Liver (tissue), 9 donors: ENCODE measurements around the gene AIDA. TPM values are rescaled to one million over a fixed set of nuclear protein-coding genes. Genes with fewer than 3 reads are reported as not detected.

Experiments used
- DNase-seq: peaks from one replicate; pipeline ENCODE4 v3.0.0-alpha.2; 2017; ENCODE audit warnings: low spot score
- H3K27ac ChIP-seq, 2 donors: one replicate each; pipeline ENCODE4 v1.7.0; 2013; ENCODE audit warnings: inconsistent platforms in 2 of 2, low read length in 2 of 2, control low read depth in 1 of 2, low read depth in 1 of 2, mild to moderate bottlenecking in 1 of 2
- H3K27me3 ChIP-seq, 4 donors: one replicate each; pipeline versions ENCODE4 v1.6.1 to v1.7.0; 2013; ENCODE audit warnings: low read length in 3 of 4, inconsistent platforms in 1 of 4, mild to moderate bottlenecking in 1 of 4, moderate library complexity in 1 of 4; ENCODE audit not compliant: control insufficient read depth in 4 of 4, insufficient read depth in 4 of 4
- H3K36me3 ChIP-seq, 4 donors: one replicate each; pipeline versions ENCODE4 v1.6.1 to v1.7.0; 2013; ENCODE audit warnings: low read length in 3 of 4, mild to moderate bottlenecking in 3 of 4, low read depth in 1 of 4, moderate library complexity in 1 of 4; ENCODE audit not compliant: control insufficient read depth in 4 of 4, insufficient read depth in 3 of 4
- H3K4me1 ChIP-seq, 4 donors: one replicate each; pipeline versions ENCODE4 v1.6.1 to v1.7.0; 2013; ENCODE audit warnings: low read length in 3 of 4, mild to moderate bottlenecking in 3 of 4, moderate library complexity in 1 of 4; ENCODE audit not compliant: control insufficient read depth in 4 of 4, insufficient read depth in 4 of 4
- H3K4me3 ChIP-seq, 3 donors: one replicate each; pipeline versions ENCODE4 v1.6.1 to v1.7.0; 2013; ENCODE audit warnings: low read length in 3 of 3, control low read depth in 1 of 3, low read depth in 1 of 3, mild to moderate bottlenecking in 1 of 3
- H3K9ac ChIP-seq, 2 donors: one replicate each; pipeline ENCODE4 v1.7.0; 2013; ENCODE audit warnings: low read length in 2 of 2, mild to moderate bottlenecking in 2 of 2, moderate library complexity in 2 of 2, control low read depth in 1 of 2, low read depth in 1 of 2
- H3K9me3 ChIP-seq, 4 donors: one replicate each; pipeline versions ENCODE4 v1.6.1 to v1.7.0; 2013; ENCODE audit warnings: low read length in 3 of 4; ENCODE audit not compliant: control insufficient read depth in 4 of 4
- EGR1 ChIP-seq, 2 donors: IDR thresholded peaks; 2 replicates each; pipeline ENCODE4 v1.6.1; 2016 to 2018; ENCODE audit warnings: antibody characterized with exemption in 2 of 2, low read depth in 2 of 2
- FOXA1 ChIP-seq: IDR thresholded peaks from 2 replicates; pipeline ENCODE4 v1.6.1; 2016; ENCODE audit warnings: antibody characterized with exemption
- FOXA2 ChIP-seq: IDR thresholded peaks from 2 replicates; pipeline ENCODE4 v1.6.1; 2016; ENCODE audit warnings: antibody characterized with exemption
- GABPA ChIP-seq, 2 donors: IDR thresholded peaks in 1 of 2; conservative IDR thresholded peaks in 1 of 2; 2 replicates each; pipeline ENCODE4 v1.6.1; 2016; ENCODE audit warnings: antibody characterized with exemption in 2 of 2, mild to moderate bottlenecking in 1 of 2, moderate library complexity in 1 of 2
- HNF4A ChIP-seq, 2 donors: conservative IDR thresholded peaks; 2 replicates each; pipeline ENCODE4 v1.6.1; 2016; ENCODE audit warnings: antibody characterized with exemption in 2 of 2, mild to moderate bottlenecking in 2 of 2
- HNF4G ChIP-seq: IDR thresholded peaks from 2 replicates; pipeline ENCODE4 v1.6.1; 2016; ENCODE audit warnings: antibody characterized with exemption
- JUND ChIP-seq, 2 donors: IDR thresholded peaks; 2 replicates each; pipeline ENCODE4 v1.6.1; 2016; ENCODE audit warnings: antibody characterized with exemption in 2 of 2
- NR2F2 ChIP-seq: IDR thresholded peaks from 2 replicates; pipeline ENCODE4 v1.6.1; 2016; ENCODE audit warnings: antibody characterized with exemption
- RAD21 ChIP-seq, 2 donors: IDR thresholded peaks; 2 replicates each; pipeline ENCODE4 v1.6.1; 2016; ENCODE audit warnings: antibody characterized with exemption in 2 of 2, mild to moderate bottlenecking in 2 of 2
- RXRA ChIP-seq, 2 donors: IDR thresholded peaks; 2 replicates each; pipeline ENCODE4 v1.6.1; 2017 to 2018; ENCODE audit warnings: antibody characterized with exemption in 2 of 2, mild to moderate bottlenecking in 1 of 2
- SP1 ChIP-seq: IDR thresholded peaks from 2 replicates; pipeline ENCODE4 v1.6.1; 2018; ENCODE audit warnings: antibody characterized with exemption, mild to moderate bottlenecking
- TAF1 ChIP-seq: conservative IDR thresholded peaks from 2 replicates; pipeline ENCODE4 v1.6.1; 2016; ENCODE audit warnings: antibody characterized with exemption, mild to moderate bottlenecking
- YY1 ChIP-seq: IDR thresholded peaks from 2 replicates; pipeline ENCODE4 v1.6.1; 2016; ENCODE audit warnings: antibody characterized with exemption, mild to moderate bottlenecking
- whole genome bisulfite sequencing: extraction: QIAGEN DNeasy Blood & Tissue Kit; methylation state at CpG from one replicate; pipeline ENCODE4 v1.1.7; 2013; 5-methylcytosine and 5-hydroxymethylcytosine counted together
- polyA plus RNA-seq, 2 donors: library from polyadenylated mRNA; stranded (reverse) in 1 of 2; unstranded in 1 of 2; fragments of 200-250 nt in 1 of 2; fragments of >200 nt in 1 of 2; fragmentation: Nextera tagmentation in 1 of 2; extraction: Ambion mirVana in 1 of 2; gene quantifications; one replicate each; pipeline versions ENCODE4 v1.2.1 to v1.2.3, GENCODE V29; 2013 to 2015
- total RNA-seq, 2 donors: library from RNA; depleted of rRNA; stranded (reverse); fragments of >200 nt; gene quantifications; one replicate each; pipeline ENCODE4 v1.2.3, GENCODE V29; 2014
- TF ChIP-seq, protein P1 (sequence below): IDR thresholded peaks from 2 replicates; pipeline ENCODE4 v1.6.1; 2016; ENCODE audit warnings: antibody characterized with exemption, mild to moderate bottlenecking
- TF ChIP-seq, protein P2 (sequence below): IDR thresholded peaks from 2 replicates; pipeline ENCODE4 v1.6.1; 2016; ENCODE audit warnings: antibody characterized with exemption
- TF ChIP-seq, protein P3 (sequence below): fragments of 150-350 bp; IDR thresholded peaks from 2 replicates; pipeline ENCODE4 v1.5.1; 2017; ENCODE audit warnings: improper control_type of control experiment, low read depth, low read length; ENCODE audit not compliant: missing input control
- TF ChIP-seq, protein P4 (sequence below): IDR thresholded peaks from 2 replicates; pipeline ENCODE4 v1.6.1; 2016; ENCODE audit warnings: antibody characterized with exemption
- TF ChIP-seq, protein P5 (sequence below): IDR thresholded peaks from 2 replicates; pipeline ENCODE4 v1.6.1; 2016; ENCODE audit warnings: antibody characterized with exemption
- donor health status: healthy.
- donor health status: healthy.
- donor health status: healthy.
- donor health status: healthy.
- donor health status: healthy.

The AIDA gene
- total and polyA plus RNA-seq, 4 donors: 9.3 to 48.2 (median 21.5) TPM

DNA sequence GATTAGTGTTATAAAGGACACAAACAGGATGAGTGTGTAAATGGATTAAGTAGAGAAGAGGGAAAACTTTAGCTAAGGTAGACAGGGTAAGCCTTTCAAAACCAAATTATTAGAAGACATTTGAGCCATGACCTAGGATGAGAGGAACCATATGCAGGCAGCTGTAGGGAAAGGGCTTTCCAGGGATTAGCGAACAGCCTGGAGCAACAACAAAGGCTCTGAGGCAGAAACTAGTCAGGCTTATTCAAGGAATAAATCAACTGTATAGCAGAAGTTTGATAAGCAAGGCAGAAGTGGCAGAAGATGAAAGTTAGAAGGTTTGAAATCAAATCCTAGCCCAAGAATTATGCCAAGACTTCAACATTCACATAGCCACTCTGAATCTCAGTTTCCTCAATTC, 21.3 kb downstream of the AIDA start (continued):
- TF ChIP-seq, protein P1, sequence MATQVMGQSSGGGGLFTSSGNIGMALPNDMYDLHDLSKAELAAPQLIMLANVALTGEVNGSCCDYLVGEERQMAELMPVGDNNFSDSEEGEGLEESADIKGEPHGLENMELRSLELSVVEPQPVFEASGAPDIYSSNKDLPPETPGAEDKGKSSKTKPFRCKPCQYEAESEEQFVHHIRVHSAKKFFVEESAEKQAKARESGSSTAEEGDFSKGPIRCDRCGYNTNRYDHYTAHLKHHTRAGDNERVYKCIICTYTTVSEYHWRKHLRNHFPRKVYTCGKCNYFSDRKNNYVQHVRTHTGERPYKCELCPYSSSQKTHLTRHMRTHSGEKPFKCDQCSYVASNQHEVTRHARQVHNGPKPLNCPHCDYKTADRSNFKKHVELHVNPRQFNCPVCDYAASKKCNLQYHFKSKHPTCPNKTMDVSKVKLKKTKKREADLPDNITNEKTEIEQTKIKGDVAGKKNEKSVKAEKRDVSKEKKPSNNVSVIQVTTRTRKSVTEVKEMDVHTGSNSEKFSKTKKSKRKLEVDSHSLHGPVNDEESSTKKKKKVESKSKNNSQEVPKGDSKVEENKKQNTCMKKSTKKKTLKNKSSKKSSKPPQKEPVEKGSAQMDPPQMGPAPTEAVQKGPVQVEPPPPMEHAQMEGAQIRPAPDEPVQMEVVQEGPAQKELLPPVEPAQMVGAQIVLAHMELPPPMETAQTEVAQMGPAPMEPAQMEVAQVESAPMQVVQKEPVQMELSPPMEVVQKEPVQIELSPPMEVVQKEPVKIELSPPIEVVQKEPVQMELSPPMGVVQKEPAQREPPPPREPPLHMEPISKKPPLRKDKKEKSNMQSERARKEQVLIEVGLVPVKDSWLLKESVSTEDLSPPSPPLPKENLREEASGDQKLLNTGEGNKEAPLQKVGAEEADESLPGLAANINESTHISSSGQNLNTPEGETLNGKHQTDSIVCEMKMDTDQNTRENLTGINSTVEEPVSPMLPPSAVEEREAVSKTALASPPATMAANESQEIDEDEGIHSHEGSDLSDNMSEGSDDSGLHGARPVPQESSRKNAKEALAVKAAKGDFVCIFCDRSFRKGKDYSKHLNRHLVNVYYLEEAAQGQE: no peak
- TF ChIP-seq TAF1: no peak
- TF ChIP-seq, protein P2, sequence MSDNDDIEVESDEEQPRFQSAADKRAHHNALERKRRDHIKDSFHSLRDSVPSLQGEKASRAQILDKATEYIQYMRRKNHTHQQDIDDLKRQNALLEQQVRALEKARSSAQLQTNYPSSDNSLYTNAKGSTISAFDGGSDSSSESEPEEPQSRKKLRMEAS: no peak
- no peak for TF ChIP-seq FOXA1

DNA sequence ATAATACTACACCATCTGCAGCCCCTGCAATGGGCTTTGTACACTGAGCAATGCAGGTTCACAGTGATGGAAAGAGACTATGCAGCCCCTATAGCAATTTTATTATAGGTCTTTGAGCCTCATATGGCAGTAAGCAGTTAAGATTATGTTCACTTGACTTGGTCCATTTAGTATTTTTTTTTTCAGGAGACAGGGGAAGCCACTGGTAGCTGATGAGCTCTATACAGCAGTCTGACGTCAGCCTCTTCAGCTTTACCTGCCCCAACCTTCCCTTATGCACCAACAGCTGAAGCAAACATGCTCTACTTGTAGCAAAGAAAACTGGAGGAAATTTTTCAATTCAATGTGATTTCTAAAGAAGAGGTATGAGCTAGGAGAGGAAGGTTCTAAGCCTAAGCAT, 32.2 kb downstream of the AIDA start:
- H3K4me3 ChIP-seq: no peak overlapping the region
- no peak overlapping the region for H3K27ac ChIP-seq
- H3K9ac ChIP-seq: no peak overlapping the region

More for the DNA sequence above, 32.2 kb downstream of the AIDA start:
- WGBS: 100% methylated on average over 1 of the region's 1 CpG
- Histone ChIP-seq H3K9me3 (no peaks in the 10 kb centered on the region), H3K4me1 (no peaks in the 10 kb centered on the region), H3K27me3 (no peaks in the 10 kb centered on the region), H3K36me3 (peaks cover 0 to 8% (median 3%) of the 10 kb centered on the region in 4 donors)
- TF ChIP-seq, protein P3, sequence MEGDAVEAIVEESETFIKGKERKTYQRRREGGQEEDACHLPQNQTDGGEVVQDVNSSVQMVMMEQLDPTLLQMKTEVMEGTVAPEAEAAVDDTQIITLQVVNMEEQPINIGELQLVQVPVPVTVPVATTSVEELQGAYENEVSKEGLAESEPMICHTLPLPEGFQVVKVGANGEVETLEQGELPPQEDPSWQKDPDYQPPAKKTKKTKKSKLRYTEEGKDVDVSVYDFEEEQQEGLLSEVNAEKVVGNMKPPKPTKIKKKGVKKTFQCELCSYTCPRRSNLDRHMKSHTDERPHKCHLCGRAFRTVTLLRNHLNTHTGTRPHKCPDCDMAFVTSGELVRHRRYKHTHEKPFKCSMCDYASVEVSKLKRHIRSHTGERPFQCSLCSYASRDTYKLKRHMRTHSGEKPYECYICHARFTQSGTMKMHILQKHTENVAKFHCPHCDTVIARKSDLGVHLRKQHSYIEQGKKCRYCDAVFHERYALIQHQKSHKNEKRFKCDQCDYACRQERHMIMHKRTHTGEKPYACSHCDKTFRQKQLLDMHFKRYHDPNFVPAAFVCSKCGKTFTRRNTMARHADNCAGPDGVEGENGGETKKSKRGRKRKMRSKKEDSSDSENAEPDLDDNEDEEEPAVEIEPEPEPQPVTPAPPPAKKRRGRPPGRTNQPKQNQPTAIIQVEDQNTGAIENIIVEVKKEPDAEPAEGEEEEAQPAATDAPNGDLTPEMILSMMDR: no peak
- TF ChIP-seq NR2F2 (no peak), GABPA (IDR thresholded peaks at IDR 0.05 in 1 of 2, conservative IDR thresholded peaks at IDR 0.05 in 1 of 2) (no peak), RXRA (IDR thresholded peaks at IDR 0.05) (no peak), EGR1 (IDR thresholded peaks at IDR 0.05; ENCODE audit: low read depth in 2 of 2) (no peak), HNF4G (no peak), RAD21 (IDR thresholded peaks at IDR 0.05) (no peak), SP1 (no peak), JUND (IDR thresholded peaks at IDR 0.05) (no peak), TAF1 (no peak), HNF4A (conservative IDR thresholded peaks at IDR 0.05) (no peak), FOXA2 (no peak), YY1 (no peak)
- TF ChIP-seq, protein P2: no peak
- TF ChIP-seq, protein P1: no peak
- TF ChIP-seq, protein P4, sequence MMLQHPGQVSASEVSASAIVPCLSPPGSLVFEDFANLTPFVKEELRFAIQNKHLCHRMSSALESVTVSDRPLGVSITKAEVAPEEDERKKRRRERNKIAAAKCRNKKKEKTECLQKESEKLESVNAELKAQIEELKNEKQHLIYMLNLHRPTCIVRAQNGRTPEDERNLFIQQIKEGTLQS: no peak
- TF ChIP-seq, protein P5, sequence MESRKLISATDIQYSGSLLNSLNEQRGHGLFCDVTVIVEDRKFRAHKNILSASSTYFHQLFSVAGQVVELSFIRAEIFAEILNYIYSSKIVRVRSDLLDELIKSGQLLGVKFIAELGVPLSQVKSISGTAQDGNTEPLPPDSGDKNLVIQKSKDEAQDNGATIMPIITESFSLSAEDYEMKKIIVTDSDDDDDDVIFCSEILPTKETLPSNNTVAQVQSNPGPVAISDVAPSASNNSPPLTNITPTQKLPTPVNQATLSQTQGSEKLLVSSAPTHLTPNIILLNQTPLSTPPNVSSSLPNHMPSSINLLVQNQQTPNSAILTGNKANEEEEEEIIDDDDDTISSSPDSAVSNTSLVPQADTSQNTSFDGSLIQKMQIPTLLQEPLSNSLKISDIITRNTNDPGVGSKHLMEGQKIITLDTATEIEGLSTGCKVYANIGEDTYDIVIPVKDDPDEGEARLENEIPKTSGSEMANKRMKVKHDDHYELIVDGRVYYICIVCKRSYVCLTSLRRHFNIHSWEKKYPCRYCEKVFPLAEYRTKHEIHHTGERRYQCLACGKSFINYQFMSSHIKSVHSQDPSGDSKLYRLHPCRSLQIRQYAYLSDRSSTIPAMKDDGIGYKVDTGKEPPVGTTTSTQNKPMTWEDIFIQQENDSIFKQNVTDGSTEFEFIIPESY: no peak
- no peak for DNase-seq
